Measurements from ENCODE around the gene ADAP1.

The ADAP1 gene

GRCh38 chr7:889025-889390 is 65.5 kb downstream of the ADAP1 start:
- peaks cover 7 to 12% of the 10 kb centered on the region in 2 experiments for H3K4me1 ChIP-seq (ENCODE audit: control insufficient read depth in 1 of 2, insufficient read depth in 2 of 2, low read length in 2 of 2)
- H3K27ac ChIP-seq (ENCODE audit: low read depth, low read length) = no peak overlapping the region
- WGBS (ENCODE audit: extremely low coverage, insufficient coverage, insufficient read length) = no CpG with 5 or more reads among the region's 15 CpGs
- no peak overlapping the region for H3K9ac ChIP-seq (ENCODE audit: low read length)
- H2AK5ac ChIP-seq (ENCODE audit: low read length) = no peak overlapping the region
- H2BK12ac ChIP-seq (ENCODE audit: low read length) = no peak overlapping the region
- no peak overlapping the region for H4K91ac ChIP-seq (ENCODE audit: low read depth, low read length)
- no peak overlapping the region for H3K4me3 ChIP-seq (ENCODE audit: low read depth, low read length)
- H3K4ac ChIP-seq (ENCODE audit: low read depth, low read length) = peak overlapping the region; percentile 4
- no peak overlapping the region for H3K14ac ChIP-seq (ENCODE audit: low read length)
- H3K36me3 ChIP-seq (ENCODE audit: control insufficient read depth in 1 of 2, insufficient read depth in 2 of 2, low read length in 2 of 2) = peaks cover 82% of the 10 kb centered on the region in 2 experiments
- no peak for DNase-seq
- no peak overlapping the region for H3K4me2 ChIP-seq (ENCODE audit: low read length)
- H3K27me3 ChIP-seq (ENCODE audit: insufficient read depth, low read length) = no peaks in the 10 kb centered on the region
- peaks cover 17% of the 10 kb centered on the region for H3K79me2 ChIP-seq (ENCODE audit: control insufficient read depth, insufficient read depth, low read length, poor library complexity)
- no peaks in the 10 kb centered on the region for H3K79me1 ChIP-seq (ENCODE audit: low read length)
- peak overlapping the region; percentile 2 for H3K18ac ChIP-seq (ENCODE audit: low read length)
- H2BK5ac ChIP-seq (ENCODE audit: low read depth, low read length, poor library complexity) = no peak overlapping the region
- H4K12ac ChIP-seq (ENCODE audit: low read depth, low read length) = no peak overlapping the region
- no peak overlapping the region for H2AFZ ChIP-seq (ENCODE audit: insufficient read depth, low read length, poor library complexity)
- no peak overlapping the region for H2BK120ac ChIP-seq (ENCODE audit: insufficient read depth, low read length, poor library complexity)
- H3K9me3 ChIP-seq (ENCODE audit: insufficient read depth, low read depth, low read length) = no peaks in the 10 kb centered on the region
- H3K23ac ChIP-seq (ENCODE audit: low read length) = no peak overlapping the region
- H4K8ac ChIP-seq (ENCODE audit: low read depth, low read length) = no peak overlapping the region

- H3K36me3 ChIP-seq (ENCODE audit: control insufficient read depth in 1 of 2, insufficient read depth in 2 of 2, low read length in 2 of 2) = peaks cover 77% of the 10 kb centered on the region in 2 experiments
- no peak overlapping the region for H4K91ac ChIP-seq (ENCODE audit: low read depth, low read length)
- H3K23ac ChIP-seq (ENCODE audit: low read length) = no peak overlapping the region
- H4K12ac ChIP-seq (ENCODE audit: low read depth, low read length) = no peak overlapping the region
- H2BK120ac ChIP-seq (ENCODE audit: insufficient read depth, low read length, poor library complexity) = no peak overlapping the region
- no peaks in the 10 kb centered on the region for H3K27me3 ChIP-seq (ENCODE audit: insufficient read depth, low read length)
- no peak overlapping the region for H4K8ac ChIP-seq (ENCODE audit: low read depth, low read length)
- no peak overlapping the region for H3K4me2 ChIP-seq (ENCODE audit: low read length)
- H3K4ac ChIP-seq (ENCODE audit: low read depth, low read length) = no peak overlapping the region
- no peaks in the 10 kb centered on the region for H3K9me3 ChIP-seq (ENCODE audit: insufficient read depth, low read depth, low read length)
- H2BK5ac ChIP-seq (ENCODE audit: low read depth, low read length, poor library complexity) = no peak overlapping the region
- no peaks in the 10 kb centered on the region for H3K79me1 ChIP-seq (ENCODE audit: low read length)
- H2AK5ac ChIP-seq (ENCODE audit: low read length) = no peak overlapping the region
- peaks cover 23% of the 10 kb centered on the region for H3K79me2 ChIP-seq (ENCODE audit: control insufficient read depth, insufficient read depth, low read length, poor library complexity)
- H2AFZ ChIP-seq (ENCODE audit: insufficient read depth, low read length, poor library complexity) = no peak overlapping the region
- H3K27ac ChIP-seq (ENCODE audit: low read depth, low read length) = no peak overlapping the region
- H2BK12ac ChIP-seq (ENCODE audit: low read length) = no peak overlapping the region
- peak; percentile 46 to 66 for DNase-seq
- peaks cover 7 to 14% of the 10 kb centered on the region in 2 experiments for H3K4me1 ChIP-seq (ENCODE audit: control insufficient read depth in 1 of 2, insufficient read depth in 2 of 2, low read length in 2 of 2)
- no peak overlapping the region for H3K4me3 ChIP-seq (ENCODE audit: low read depth, low read length)
- H3K18ac ChIP-seq (ENCODE audit: low read length) = peak overlapping the region; percentile 18
- no CpG with 5 or more reads among the region's 43 CpGs for WGBS (ENCODE audit: extremely low coverage, insufficient coverage, insufficient read length)
- no peak overlapping the region for H3K14ac ChIP-seq (ENCODE audit: low read length)
- H3K9ac ChIP-seq (ENCODE audit: low read length) = no peak overlapping the region
These were observed 66.1 kb downstream of the ADAP1 start for GRCh38 chr7:888081-889024.

GRCh38 chr7:887488-887820 is 67.0 kb downstream of the ADAP1 start:
- Histone ChIP-seq H4K8ac (ENCODE audit: low read depth, low read length) (no peak overlapping the region), H3K4me1 (ENCODE audit: control insufficient read depth in 1 of 2, insufficient read depth in 2 of 2, low read length in 2 of 2) (peaks cover 7 to 14% of the 10 kb centered on the region in 2 experiments), H3K79me1 (ENCODE audit: low read length) (no peaks in the 10 kb centered on the region), H3K23ac (ENCODE audit: low read length) (no peak overlapping the region), H4K12ac (ENCODE audit: low read depth, low read length) (no peak overlapping the region), H3K4me3 (ENCODE audit: low read depth, low read length) (no peak overlapping the region), H2BK120ac (ENCODE audit: insufficient read depth, low read length, poor library complexity) (no peak overlapping the region), H2BK5ac (ENCODE audit: low read depth, low read length, poor library complexity) (no peak overlapping the region), H3K27ac (ENCODE audit: low read depth, low read length) (no peak overlapping the region), H3K36me3 (ENCODE audit: control insufficient read depth in 1 of 2, insufficient read depth in 2 of 2, low read length in 2 of 2) (peaks cover 68 to 72% of the 10 kb centered on the region in 2 experiments), H3K4ac (ENCODE audit: low read depth, low read length) (peak overlapping the region; percentile 50), H3K14ac (ENCODE audit: low read length) (no peak overlapping the region), H3K18ac (ENCODE audit: low read length) (no peak overlapping the region), H4K91ac (ENCODE audit: low read depth, low read length) (no peak overlapping the region), H3K4me2 (ENCODE audit: low read length) (no peak overlapping the region), H3K9me3 (ENCODE audit: insufficient read depth, low read depth, low read length) (no peaks in the 10 kb centered on the region), H3K9ac (ENCODE audit: low read length) (no peak overlapping the region), H2AFZ (ENCODE audit: insufficient read depth, low read length, poor library complexity) (no peak overlapping the region), H3K27me3 (ENCODE audit: insufficient read depth, low read length) (no peaks in the 10 kb centered on the region), H3K79me2 (ENCODE audit: control insufficient read depth, insufficient read depth, low read length, poor library complexity) (peaks cover 29% of the 10 kb centered on the region), H2AK5ac (ENCODE audit: low read length) (no peak overlapping the region), H2BK12ac (ENCODE audit: low read length) (no peak overlapping the region)
- DNase-seq = no peak
- no CpG with 5 or more reads among the region's 18 CpGs for whole genome bisulfite sequencing (ENCODE audit: extremely low coverage, insufficient coverage, insufficient read length)

GRCh38 chr7:886626-887487 is 67.6 kb downstream of the ADAP1 start:
- H2BK120ac ChIP-seq (ENCODE audit: insufficient read depth, low read length, poor library complexity) = no peak overlapping the region
- no peak overlapping the region for H2AK5ac ChIP-seq (ENCODE audit: low read length)
- no peak overlapping the region for H3K18ac ChIP-seq (ENCODE audit: low read length)
- H3K9me3 ChIP-seq (ENCODE audit: insufficient read depth, low read depth, low read length) = no peaks in the 10 kb centered on the region
- H3K79me2 ChIP-seq (ENCODE audit: control insufficient read depth, insufficient read depth, low read length, poor library complexity) = peaks cover 34% of the 10 kb centered on the region
- H3K27ac ChIP-seq (ENCODE audit: low read depth, low read length) = no peak overlapping the region
- H3K9ac ChIP-seq (ENCODE audit: low read length) = no peak overlapping the region
- H3K36me3 ChIP-seq (ENCODE audit: control insufficient read depth in 1 of 2, insufficient read depth in 2 of 2, low read length in 2 of 2) = peaks cover 62 to 66% of the 10 kb centered on the region in 2 experiments
- H3K79me1 ChIP-seq (ENCODE audit: low read length) = no peaks in the 10 kb centered on the region
- no peak overlapping the region for H4K12ac ChIP-seq (ENCODE audit: low read depth, low read length)
- no peak overlapping the region for H2AFZ ChIP-seq (ENCODE audit: insufficient read depth, low read length, poor library complexity)
- H3K14ac ChIP-seq (ENCODE audit: low read length) = no peak overlapping the region
- no peak overlapping the region for H3K4me3 ChIP-seq (ENCODE audit: low read depth, low read length)
- WGBS (ENCODE audit: extremely low coverage, insufficient coverage, insufficient read length) = no CpG with 5 or more reads among the region's 40 CpGs
- no peak overlapping the region for H3K23ac ChIP-seq (ENCODE audit: low read length)
- no peak overlapping the region for H3K4me2 ChIP-seq (ENCODE audit: low read length)
- no peak overlapping the region for H2BK5ac ChIP-seq (ENCODE audit: low read depth, low read length, poor library complexity)
- H3K27me3 ChIP-seq (ENCODE audit: insufficient read depth, low read length) = no peaks in the 10 kb centered on the region
- no peak overlapping the region for H4K91ac ChIP-seq (ENCODE audit: low read depth, low read length)
- H3K4ac ChIP-seq (ENCODE audit: low read depth, low read length) = peak overlapping the region; percentile 94
- H3K4me1 ChIP-seq (ENCODE audit: control insufficient read depth in 1 of 2, insufficient read depth in 2 of 2, low read length in 2 of 2) = peaks cover 7 to 14% of the 10 kb centered on the region in 2 experiments
- DNase-seq = no peak
- H2BK12ac ChIP-seq (ENCODE audit: low read length) = no peak overlapping the region
- H4K8ac ChIP-seq (ENCODE audit: low read depth, low read length) = no peak overlapping the region
